Measurements from ENCODE around the gene ACOT7. TPM values are rescaled to one million over a fixed set of nuclear protein-coding genes. Genes with fewer than 3 reads are reported as not detected.

ACOT7 gene
- total RNA-seq, 4 donors from 2014 or later = 18.6 to 29.4 (median 23.2) TPM

DNA sequence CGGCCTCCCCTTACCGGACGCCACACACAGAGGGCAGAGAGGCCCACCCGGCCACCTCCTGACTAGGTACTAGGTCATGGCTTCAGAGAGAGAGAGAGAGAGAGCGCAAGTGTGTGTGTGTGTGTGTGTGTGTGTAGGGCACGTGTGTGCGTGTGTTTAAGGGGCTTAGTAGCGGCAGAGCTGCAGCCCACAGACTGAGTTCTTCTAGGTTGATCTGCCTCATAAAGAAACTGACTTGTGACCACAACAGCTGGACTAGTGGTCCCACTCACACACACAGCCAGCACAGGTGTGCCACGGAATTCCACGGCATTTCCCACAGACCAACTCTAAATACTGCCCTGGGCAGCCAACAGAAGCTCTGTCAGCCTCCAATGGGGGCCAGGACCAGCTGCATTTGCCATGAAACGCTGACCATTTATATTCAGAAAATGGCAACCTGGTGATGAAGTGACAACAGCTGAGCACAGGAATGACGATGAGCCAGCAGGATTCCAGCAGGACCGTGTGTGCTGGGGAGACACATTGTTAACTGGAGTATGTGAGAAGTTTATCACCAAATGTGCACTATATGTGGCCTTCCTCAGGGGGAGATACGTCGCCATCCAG lies 93.9 kb downstream of the ACOT7 start:
- 89 to 95% methylated on average over 11 to 15 of the region's 15 CpGs for WGBS, 2 donors
- DNase-seq (ENCODE audit: low spot score in 2 of 2) = no peak
- H3K27me3 ChIP-seq = no peaks in the 10 kb centered on the region
- TF ChIP-seq, protein P1, sequence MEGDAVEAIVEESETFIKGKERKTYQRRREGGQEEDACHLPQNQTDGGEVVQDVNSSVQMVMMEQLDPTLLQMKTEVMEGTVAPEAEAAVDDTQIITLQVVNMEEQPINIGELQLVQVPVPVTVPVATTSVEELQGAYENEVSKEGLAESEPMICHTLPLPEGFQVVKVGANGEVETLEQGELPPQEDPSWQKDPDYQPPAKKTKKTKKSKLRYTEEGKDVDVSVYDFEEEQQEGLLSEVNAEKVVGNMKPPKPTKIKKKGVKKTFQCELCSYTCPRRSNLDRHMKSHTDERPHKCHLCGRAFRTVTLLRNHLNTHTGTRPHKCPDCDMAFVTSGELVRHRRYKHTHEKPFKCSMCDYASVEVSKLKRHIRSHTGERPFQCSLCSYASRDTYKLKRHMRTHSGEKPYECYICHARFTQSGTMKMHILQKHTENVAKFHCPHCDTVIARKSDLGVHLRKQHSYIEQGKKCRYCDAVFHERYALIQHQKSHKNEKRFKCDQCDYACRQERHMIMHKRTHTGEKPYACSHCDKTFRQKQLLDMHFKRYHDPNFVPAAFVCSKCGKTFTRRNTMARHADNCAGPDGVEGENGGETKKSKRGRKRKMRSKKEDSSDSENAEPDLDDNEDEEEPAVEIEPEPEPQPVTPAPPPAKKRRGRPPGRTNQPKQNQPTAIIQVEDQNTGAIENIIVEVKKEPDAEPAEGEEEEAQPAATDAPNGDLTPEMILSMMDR (IDR thresholded peaks at IDR 0.05) = no peak
- TF ChIP-seq POLR2A (IDR thresholded peaks at IDR 0.05) = no peak
- no peak for TF ChIP-seq EP300 (IDR thresholded peaks at IDR 0.05)
- no peak overlapping the region for H3K27ac ChIP-seq
- no peaks in the 10 kb centered on the region for H3K4me1 ChIP-seq
- H3K36me3 ChIP-seq = peaks cover 0 to 10% (median 0%) of the 10 kb centered on the region in 3 donors
- H3K9me3 ChIP-seq = no peaks in the 10 kb centered on the region
- H3K4me3 ChIP-seq = no peak overlapping the region

DNA sequence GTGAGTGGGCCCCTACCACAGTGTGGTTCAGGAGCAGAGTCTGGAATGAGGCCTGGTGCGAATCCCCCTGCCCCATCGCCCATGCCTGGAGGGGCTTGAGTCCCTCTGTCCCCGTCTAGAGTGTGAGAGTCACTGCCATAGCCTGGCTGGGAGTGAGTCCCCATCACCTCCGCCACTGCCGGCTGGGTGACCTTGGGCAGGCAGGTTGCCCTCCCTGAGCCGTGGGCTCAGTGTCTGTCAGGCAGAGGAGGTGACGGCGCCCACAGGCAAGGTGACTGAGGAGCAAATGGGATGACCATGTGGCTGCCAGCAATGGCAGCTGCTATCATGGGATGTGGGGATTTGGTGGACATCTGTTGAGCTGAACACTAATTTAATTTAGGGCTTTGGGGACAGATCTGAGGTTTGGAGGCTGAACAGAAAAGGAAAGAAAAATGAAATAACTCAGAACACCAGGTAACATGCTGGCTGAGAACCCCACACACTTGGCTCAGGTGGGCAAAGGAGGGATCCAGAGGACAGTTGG lies 94.6 kb downstream of the ACOT7 start:
- TF ChIP-seq, protein P1 (IDR thresholded peaks at IDR 0.05) = no peak
- TF ChIP-seq EP300 (IDR thresholded peaks at IDR 0.05) (no peak), POLR2A (IDR thresholded peaks at IDR 0.05) (no peak)
- H3K4me1 ChIP-seq = no peaks in the 10 kb centered on the region
- no peak overlapping the region for H3K4me3 ChIP-seq
- H3K27ac ChIP-seq = no peak overlapping the region
- DNase-seq (ENCODE audit: low spot score in 2 of 2) = no peak
- H3K36me3 ChIP-seq = peaks cover 0 to 16% (median 0%) of the 10 kb centered on the region in 3 donors
- 90 to 94% methylated on average over 7 to 8 of the region's 8 CpGs for WGBS, 2 donors
- H3K27me3 ChIP-seq = no peaks in the 10 kb centered on the region
- no peaks in the 10 kb centered on the region for H3K9me3 ChIP-seq

DNA sequence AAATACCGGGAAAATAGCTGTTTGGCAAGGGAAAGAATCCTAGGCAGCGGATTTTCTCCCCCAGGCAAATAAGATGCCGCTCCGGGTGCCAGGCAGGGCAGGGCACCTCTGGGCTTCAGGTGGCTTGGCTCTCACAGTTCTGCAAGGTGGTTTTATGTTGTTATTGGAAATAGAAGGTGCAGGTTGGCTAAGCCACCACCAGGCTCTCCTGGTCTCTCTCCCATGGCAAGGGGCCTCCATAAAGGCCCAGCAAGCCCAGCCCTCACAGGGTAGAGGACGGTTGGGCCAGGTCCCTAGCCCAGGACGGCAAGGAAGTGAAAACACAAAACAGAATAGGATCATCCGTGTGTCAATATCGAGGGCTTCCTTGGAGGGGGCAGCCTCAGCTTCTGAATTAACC lies 95.0 kb downstream of the ACOT7 start:
- Histone ChIP-seq H3K4me3 (no peak overlapping the region), H3K27ac (no peak overlapping the region), H3K27me3 (no peaks in the 10 kb centered on the region), H3K36me3 (peaks cover 0 to 21% (median 0%) of the 10 kb centered on the region in 3 donors), H3K9me3 (no peaks in the 10 kb centered on the region), H3K4me1 (no peaks in the 10 kb centered on the region)
- TF ChIP-seq, protein P1 (IDR thresholded peaks at IDR 0.05) = no peak
- no peak for TF ChIP-seq POLR2A (IDR thresholded peaks at IDR 0.05)
- no peak for TF ChIP-seq EP300 (IDR thresholded peaks at IDR 0.05)
- 91 to 92% methylated on average over 8 of the region's 8 CpGs for WGBS, 2 donors
- no peak for DNase-seq (ENCODE audit: low spot score in 2 of 2)

DNA sequence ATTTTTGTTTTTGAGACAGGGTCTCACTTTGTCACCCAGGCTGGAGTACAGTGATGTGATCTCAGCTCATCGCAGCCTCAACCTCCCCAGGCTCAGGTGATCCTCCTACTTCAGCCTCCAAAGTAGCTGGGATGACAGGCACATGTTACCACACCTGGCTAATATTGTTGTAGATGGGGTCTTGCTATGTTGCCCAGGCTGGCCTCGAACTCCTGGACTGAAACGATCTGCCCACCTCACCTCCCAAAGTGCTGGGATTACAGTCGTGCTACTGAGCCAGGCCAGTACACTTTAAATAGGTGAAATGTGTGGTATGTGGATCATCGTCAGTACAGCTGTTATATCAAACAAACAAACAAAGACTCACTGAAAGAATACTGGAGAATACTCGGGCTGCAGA lies 97.7 kb downstream of the ACOT7 start:
- TF ChIP-seq, protein P1 (IDR thresholded peaks at IDR 0.05) = no peak
- TF ChIP-seq POLR2A (IDR thresholded peaks at IDR 0.05) = no peak
- TF ChIP-seq EP300 (IDR thresholded peaks at IDR 0.05) = no peak
- Histone ChIP-seq H3K4me3 (no peak overlapping the region), H3K4me1 (peaks cover 0 to 14% (median 2%) of the 10 kb centered on the region in 4 donors), H3K27me3 (no peaks in the 10 kb centered on the region), H3K36me3 (peaks cover 0 to 30% (median 0%) of the 10 kb centered on the region in 3 donors), H3K9me3 (no peaks in the 10 kb centered on the region), H3K27ac (no peak overlapping the region)
- DNase-seq (ENCODE audit: low spot score in 2 of 2) = no peak
- 86 to 87% methylated on average over 6 of the region's 6 CpGs for WGBS, 2 donors

DNA sequence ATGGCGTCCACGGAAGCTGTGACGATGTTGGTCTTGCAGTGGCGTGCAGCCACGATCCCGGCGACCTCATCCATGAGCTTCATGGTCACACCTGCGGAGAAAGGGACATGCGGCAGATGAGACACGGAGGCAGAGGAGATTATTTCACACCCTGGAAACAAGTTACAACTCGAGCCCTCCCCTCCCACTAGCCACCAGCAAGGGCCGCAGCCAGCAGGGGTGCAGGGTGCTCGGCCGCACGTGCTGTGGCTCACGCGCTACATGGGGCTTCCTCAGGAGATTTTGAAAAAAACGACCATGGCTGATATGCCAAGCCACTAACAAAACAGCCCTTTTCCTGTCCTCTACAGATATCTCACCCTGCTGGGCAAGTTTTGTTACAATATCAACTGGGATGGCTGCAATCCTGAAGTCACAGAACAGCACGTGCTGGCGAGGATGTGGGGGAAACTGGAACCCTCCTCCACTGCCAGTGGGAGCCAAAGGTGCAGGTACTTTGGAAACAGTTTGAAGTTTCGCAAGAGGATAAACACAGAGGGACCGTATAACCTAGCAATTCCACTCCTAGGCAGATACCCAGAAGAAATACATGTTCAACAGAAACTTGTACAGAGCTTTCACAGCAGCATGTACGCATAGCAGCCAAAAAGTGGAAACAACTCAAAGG lies 98.5 kb downstream of the ACOT7 start:
- Histone ChIP-seq H3K27me3 (no peaks in the 10 kb centered on the region), H3K4me1 (peaks cover 0 to 15% (median 2%) of the 10 kb centered on the region in 4 donors), H3K9me3 (no peaks in the 10 kb centered on the region), H3K4me3 (no peak overlapping the region), H3K36me3 (peaks cover 0 to 30% (median 0%) of the 10 kb centered on the region in 3 donors), H3K27ac (no peak overlapping the region)
- DNase-seq (ENCODE audit: low spot score in 2 of 2) = no peak
- 87 to 88% methylated on average over 23 of the region's 23 CpGs for WGBS, 2 donors
- no peak for TF ChIP-seq EP300 (IDR thresholded peaks at IDR 0.05)
- no peak for TF ChIP-seq POLR2A (IDR thresholded peaks at IDR 0.05)
